IPS DF 4.7 (cell line): ENCODE measurements around the gene FAM50A.

Experiments
- DNase-seq: peaks from one replicate; pipeline ENCODE4 v3.0.0-alpha.2; 2013; ENCODE audit warnings: low spot score; ENCODE audit errors: extremely low read depth

FAM50A gene

GRCh38 chrX:154463611-154464220, 19.8 kb downstream of the FAM50A start:
- DNase-seq, result no peak

DNA sequence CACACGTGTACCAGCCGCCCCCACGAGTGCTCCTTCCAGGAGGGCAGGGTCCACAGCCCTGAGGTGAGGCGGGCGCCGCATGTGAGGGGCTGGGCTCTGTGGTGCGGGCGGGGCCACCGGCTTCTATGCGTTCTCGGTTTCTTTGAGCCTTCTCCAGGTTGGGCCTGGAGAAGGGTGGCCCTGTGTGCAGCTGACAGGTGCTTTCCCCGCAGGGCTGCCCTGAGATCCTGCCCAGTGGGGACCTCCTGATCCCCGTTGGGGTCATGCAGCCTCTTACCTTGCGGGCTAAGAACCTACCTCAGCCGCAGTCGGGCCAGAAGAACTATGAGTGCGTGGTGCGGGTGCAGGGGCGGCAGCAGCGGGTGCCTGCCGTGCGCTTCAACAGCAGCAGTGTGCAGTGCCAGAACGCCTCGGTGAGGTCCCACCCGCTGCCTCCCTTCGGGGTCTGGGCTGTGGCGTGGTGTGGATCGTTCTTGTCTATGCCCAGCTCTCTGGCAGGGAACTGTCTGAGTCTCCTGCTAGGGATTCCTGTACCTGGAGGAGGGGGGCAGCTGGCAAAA, 20.9 kb downstream of the FAM50A start:
- no peak for DNase-seq

DNA sequence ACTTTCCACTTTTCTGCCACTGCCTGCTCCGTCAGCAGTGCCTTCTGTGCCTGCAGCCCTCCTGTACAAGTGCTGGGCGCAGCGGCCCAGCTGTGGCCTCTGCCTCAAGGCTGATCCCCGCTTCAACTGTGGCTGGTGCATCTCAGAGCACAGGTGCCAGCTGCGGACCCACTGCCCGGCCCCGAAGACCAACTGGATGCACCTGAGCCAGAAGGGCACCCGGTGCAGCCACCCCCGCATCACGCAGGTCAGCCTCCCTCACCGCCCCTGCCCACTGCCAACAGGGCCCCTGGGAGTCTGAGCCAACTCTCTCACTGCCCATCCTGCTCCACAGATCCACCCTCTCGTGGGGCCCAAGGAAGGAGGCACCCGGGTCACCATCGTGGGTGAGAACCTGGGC, 21.7 kb downstream of the FAM50A start:
- no peak for DNase-seq

DNA sequence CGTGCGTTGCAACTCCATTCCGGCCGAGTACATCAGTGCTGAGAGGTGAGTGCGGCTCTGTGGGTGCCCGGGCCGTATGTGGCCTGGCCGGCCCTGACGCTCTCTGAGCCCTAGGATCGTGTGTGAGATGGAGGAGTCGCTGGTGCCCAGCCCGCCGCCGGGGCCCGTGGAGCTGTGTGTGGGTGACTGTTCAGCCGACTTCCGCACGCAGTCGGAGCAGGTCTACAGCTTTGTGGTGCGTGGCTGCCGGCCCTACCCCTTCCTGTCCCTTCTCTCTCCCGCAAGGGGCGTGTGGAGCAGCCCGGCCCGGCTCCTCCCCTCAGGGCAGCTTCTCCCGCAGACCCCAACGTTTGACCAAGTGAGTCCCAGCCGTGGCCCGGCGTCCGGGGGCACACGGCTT, 22.1 kb downstream of the FAM50A start:
- DNase-seq, result no peak

DNA sequence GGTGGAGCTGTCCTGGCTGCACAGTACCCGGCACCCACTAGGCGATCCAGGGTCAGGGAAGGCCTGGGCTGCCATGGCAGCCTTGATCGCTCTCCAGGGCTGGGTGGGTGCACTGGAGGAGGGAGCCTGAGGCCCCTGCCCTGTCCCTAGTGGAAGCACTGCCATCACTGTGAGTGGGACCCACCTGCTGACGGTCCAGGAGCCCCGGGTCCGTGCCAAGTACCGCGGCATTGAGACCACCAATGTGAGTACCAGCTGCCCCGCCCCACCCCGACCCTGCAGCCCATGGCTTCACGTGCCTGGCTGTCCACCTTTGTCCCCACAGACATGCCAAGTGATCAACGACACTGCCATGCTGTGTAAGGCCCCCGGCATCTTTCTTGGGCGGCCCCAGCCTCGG, 23.0 kb downstream of the FAM50A start:
- DNase-seq, result no peak

- no peak for DNase-seq
These were observed 23.6 kb downstream of the FAM50A start for GRCh38 chrX:154467556-154467955.

GRCh38 chrX:154468217-154468616, 24.3 kb downstream of the FAM50A start:
- no peak for DNase-seq

DNA sequence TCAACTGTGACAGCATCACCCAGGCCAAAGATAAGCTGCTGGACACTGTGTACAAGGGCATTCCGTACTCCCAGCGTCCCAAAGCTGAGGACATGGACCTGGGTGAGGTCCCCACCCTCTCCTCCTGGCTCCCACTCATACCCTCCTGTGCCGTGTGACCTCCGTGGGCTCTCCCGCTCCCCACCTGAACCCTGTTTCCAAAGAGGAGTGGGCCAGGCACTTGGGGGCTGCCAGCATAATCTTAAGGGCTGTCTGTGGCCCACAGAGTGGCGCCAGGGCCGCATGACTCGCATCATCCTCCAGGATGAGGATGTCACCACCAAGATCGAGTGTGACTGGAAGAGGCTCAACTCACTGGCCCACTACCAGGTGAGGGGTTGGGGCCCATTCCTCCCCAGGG, 25.2 kb downstream of the FAM50A start:
- no peak for DNase-seq

- no peak for DNase-seq
These were observed 25.9 kb downstream of the FAM50A start for GRCh38 chrX:154469880-154470279.

GRCh38 chrX:154470434-154470833, 26.5 kb downstream of the FAM50A start:
- DNase-seq, result no peak

GRCh38 chrX:154470914-154471568, 27.1 kb downstream of the FAM50A start:
- DNase-seq, result no peak

GRCh38 chrX:154471839-154472684, 28.1 kb downstream of the FAM50A start:
- no peak for DNase-seq

DNA sequence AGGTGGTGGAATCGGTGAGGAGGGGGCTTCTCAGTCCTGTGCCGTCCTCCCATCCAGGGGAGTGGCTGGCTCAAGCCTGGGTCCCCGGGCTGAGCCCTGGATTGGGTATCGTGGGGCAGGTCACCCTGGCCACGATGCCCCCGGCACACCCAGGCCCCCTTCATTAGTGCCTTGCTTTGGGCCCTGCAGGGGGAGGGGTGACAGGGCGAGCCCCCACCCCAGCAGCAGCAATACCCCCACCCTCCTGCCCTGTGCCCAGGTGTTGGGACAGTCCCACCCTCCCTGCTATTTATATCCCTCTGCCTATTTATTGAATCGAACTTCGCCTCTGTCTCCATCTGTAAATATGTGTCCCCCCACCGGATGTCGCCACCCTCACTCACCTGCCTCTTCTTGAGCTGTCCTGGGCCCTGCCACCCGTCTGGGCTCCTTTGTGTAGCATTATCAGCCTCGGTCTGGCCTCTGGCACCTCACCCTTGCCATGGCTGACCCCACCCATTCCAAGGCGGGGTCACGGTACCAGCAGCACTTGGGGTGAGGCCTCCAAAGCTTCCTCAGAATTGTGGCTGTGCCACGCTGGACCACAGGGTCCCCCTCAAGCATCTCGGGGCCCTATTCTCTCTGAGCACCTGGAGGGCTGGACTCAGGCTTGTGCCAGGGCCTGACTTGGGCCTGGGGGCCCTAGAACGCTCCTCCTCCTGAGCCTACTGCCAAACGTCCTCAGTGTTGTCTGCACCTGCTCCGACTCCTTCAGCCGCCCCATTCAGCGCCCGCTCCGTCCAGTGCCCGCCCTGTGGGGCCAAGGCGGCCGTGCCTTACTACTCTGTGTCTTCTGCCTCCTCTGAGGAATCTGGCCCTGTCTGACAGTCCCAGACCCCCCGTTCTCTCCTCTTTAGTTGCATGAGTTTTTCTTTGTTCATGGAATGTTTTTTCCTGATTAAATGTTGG, 29.0 kb downstream of the FAM50A start:
- DNase-seq, result no peak

DNA sequence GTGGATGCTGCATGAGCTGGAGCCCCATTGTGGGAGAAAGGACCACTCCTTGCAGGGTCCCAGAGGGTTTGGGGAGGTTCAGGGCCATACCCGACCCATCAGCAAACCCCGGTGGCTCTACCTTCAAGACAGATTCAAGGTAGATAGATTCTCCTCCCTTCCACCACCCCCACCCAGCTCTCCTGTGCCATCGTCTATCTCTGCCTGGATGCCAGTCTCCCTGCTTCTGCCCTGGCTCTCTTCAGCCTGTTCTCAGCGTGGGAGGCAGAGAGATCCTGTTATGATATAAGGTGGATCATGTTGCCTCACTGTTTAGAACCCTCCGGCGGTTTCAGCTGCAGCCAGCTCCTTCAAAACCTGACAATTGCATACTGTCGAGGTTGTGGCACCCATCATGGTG, 29.7 kb downstream of the FAM50A start:
- no peak for DNase-seq

- DNase-seq, result no peak
These were observed 32.9 kb downstream of the FAM50A start for GRCh38 chrX:154476821-154477220.

DNA sequence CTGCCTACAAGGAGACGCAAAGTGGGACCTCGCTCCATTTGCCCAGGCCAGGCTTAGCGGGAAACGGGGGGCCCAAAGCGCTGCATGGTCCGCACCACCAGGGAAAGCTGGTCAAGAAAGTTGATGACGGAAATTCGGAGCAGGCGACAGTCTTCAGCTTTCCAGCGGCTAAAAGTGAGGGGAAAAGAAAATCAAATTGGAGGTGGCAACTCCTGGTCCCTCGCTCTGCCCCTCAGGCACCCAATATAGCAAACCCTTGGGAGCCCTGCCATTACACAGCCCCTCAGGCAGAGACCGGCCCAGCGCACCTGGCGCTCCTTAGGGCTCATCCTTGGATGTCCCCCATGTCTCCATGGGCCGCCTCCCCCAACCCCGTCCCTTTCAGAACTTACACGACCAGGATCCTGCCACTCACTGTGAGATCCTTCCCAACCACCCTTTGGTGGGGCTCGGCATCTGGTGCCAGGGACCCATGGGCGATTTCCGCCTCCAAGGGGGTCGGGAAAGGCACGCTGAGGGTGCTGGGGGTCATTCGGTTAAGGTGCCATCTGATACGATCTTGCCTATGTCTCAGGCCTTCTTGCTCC, 34.0 kb downstream of the FAM50A start:
- no peak for DNase-seq

- no peak for DNase-seq
These were observed 35.0 kb downstream of the FAM50A start, which contains the start of gene LAGE3 for GRCh38 chrX:154478728-154479622. Gene LAGE3 (minus strand): TSS chrX:154479281. CDS start chrX:154478915, 366 bp downstream.

DNA sequence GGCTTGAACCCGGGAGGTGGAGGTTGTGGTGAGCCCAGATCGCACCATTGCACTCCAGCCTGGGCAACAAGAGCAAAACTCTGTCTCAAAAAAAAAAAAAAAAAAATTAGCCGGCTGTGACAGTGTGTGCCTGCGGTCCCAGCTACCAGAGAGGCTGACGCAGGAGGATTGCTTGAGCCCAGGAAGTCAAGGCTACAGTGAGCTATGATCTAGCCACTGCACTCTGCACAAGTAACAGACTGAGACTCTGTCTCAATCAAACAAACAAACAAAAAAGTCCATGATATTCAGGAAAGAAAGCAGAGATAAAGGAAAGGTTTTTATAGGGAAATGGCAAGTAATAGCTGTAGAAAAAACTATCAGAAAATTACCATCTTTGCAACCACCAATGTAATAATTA, 37.3 kb downstream of the FAM50A start:
- DNase-seq, result no peak

DNA sequence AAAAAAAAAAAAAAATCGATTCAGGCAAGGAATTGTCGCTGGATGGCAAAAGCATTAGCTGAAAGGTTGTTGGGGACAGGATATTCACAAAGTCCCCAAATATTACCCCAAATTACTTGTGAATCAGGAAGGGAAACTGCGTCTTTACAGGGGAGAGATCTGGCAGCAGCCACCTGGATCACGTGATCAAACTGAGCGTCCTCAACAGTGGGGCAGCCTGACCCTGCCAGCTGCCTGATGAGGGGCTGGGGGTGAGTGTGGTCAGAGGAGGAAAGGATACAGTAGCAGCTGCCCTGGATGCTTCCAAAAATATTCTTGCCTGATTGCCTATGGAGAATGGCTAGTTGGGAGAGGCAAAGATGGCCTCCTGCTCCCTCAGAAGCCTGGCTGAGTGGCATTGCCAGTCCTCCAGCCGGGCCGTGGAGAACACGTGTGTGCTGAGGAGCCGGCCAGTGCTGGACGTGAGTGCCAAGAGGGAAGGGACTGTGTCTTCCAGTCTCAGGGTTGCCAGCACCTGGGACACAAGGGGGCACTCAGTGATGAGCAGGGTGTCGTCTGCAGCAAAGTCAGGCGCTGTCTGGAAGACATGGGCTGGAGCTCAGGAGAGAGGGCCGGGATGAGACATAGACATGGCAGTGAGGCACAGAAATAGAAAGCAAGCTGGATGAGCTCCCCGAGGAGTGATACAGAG, 38.1 kb downstream of the FAM50A start:
- DNase-seq, result no peak
